Suppressor macrophage (primary cell): ENCODE measurements around the gene SUPT16H.
"Not testable (repeated sequence)": the region's sequence is repeated elsewhere in the genome, so short reads cannot be mapped to it uniquely, and the experiment has no call there.

Experiments
- DNase-seq, 4 experiments: peaks; one replicate each; pipeline ENCODE4 v3.0.0-alpha.2; 2020 to 2022
- total RNA-seq, 17 experiments: gene quantifications; one replicate each; lab custom pipeline; 2026; ENCODE audit warnings: mixed read lengths in 6 of 17, inconsistent platforms in 3 of 17; lab: John Stamatoyannopoulos, UW

The SUPT16H gene
- 54.4 to 174 (median 115) reads per million in 17 experiments for total RNA-seq

GRCh38 chr14:21383848-21384493 is at the start of gene SUPT16H:
Gene SUPT16H (minus strand): TSS chr14:21384019. CDS start chr14:21383927, 92 bp downstream.
- peak; percentile 97 to 99 (median 98) for DNase-seq

GRCh38 chr14:21431126-21431525 is 47.3 kb upstream of the SUPT16H start:
- no peak for DNase-seq

- no peak for DNase-seq
These were observed 45.1 kb upstream of the SUPT16H start for GRCh38 chr14:21428930-21429329.

GRCh38 chr14:21426692-21427091 is 42.9 kb upstream of the SUPT16H start:
- peak in 3 of 4 experiments; percentile 3 to 53 (median 43) for DNase-seq

GRCh38 chr14:21419528-21419927 is 35.7 kb upstream of the SUPT16H start:
- DNase-seq: no peak

GRCh38 chr14:21415329-21415728 is 31.5 kb upstream of the SUPT16H start:
- no peak for DNase-seq

- no peak for DNase-seq
These were observed 30.4 kb upstream of the SUPT16H start for GRCh38 chr14:21414137-21414631.

GRCh38 chr14:21408147-21408546 is 24.3 kb upstream of the SUPT16H start:
- no peak for DNase-seq

- no peak for DNase-seq
These were observed 22.4 kb upstream of the SUPT16H start for GRCh38 chr14:21406213-21406612.

GRCh38 chr14:21405097-21405496 is 21.3 kb upstream of the SUPT16H start:
- no peak for DNase-seq

- DNase-seq: no peak
These were observed 15.6 kb upstream of the SUPT16H start for GRCh38 chr14:21399311-21399870.

- no peak for DNase-seq
These were observed 15.1 kb upstream of the SUPT16H start for GRCh38 chr14:21398901-21399300.

GRCh38 chr14:21395450-21395849 is 11.6 kb upstream of the SUPT16H start:
- DNase-seq: no peak

- DNase-seq: peak; percentile 49 to 74 (median 66)
These were observed 1.5 kb upstream of the SUPT16H start for GRCh38 chr14:21385188-21385904.

GRCh38 chr14:21384494-21384851 is 654 bp upstream of the SUPT16H start:
- DNase-seq: peak in 2 of 4 experiments; percentile 82 to 87

GRCh38 chr14:21382886-21383847 is 652 bp downstream of the SUPT16H start:
- peak; percentile 53 to 70 (median 64) for DNase-seq

GRCh38 chr14:21382095-21382494 is 1.7 kb downstream of the SUPT16H start:
- DNase-seq: no peak

- DNase-seq: no peak
These were observed 4.5 kb downstream of the SUPT16H start for GRCh38 chr14:21379338-21379737.

- no peak for DNase-seq
These were observed 9.8 kb downstream of the SUPT16H start for GRCh38 chr14:21373980-21374379.

- not testable (repeated sequence) for DNase-seq
These were observed 11.0 kb downstream of the SUPT16H start for GRCh38 chr14:21372814-21373213.

GRCh38 chr14:21369949-21370679 is 13.7 kb downstream of the SUPT16H start:
- no peak for DNase-seq
